Adipose tissue (tissue), 3 donors: ENCODE results near the gene CIART. TPM values are rescaled to one million over a fixed set of nuclear protein-coding genes. Genes with fewer than 3 reads are reported as not detected.

ENCODE experiments used
- H3K27ac ChIP-seq: one replicate; pipeline ENCODE4 v1.5.1; 2013; ENCODE audit warnings: low read depth, low read length
- WGBS, 3 donors: extraction: QIAGEN DNeasy Blood & Tissue Kit; methylation state at CpG; one replicate each; pipeline ENCODE4 v1.1.7; 2013; 5-methylcytosine and 5-hydroxymethylcytosine counted together
- polyA plus RNA-seq, 3 donors: library from polyadenylated mRNA; stranded (reverse); fragments of 200-250 nt; gene quantifications; one replicate each; pipeline ENCODE4 v1.2.3, GENCODE V29; 2013
- donor health status: healthy with polysubstance abuse.
- donor health status: Bipolar disorder and iron deficiency.
- donor health status: healthy.

CIART gene
- polyA plus RNA-seq, 3 donors: 1.8 to 2.2 (median 1.8) TPM

GRCh38 chr1:150259217-150259616 lies 23.1 kb upstream of the CIART start:
- WGBS, 3 donors: 29 to 72% (median 71%) methylated on average over 4 of the region's 4 CpGs
- no peak overlapping the region for H3K27ac ChIP-seq

GRCh38 chr1:150259758-150260669 lies 22.3 kb upstream of the CIART start:
- 9 to 34% (median 25%) methylated on average over 11 of the region's 11 CpGs for WGBS, 3 donors
- H3K27ac ChIP-seq: no peak overlapping the region

GRCh38 chr1:150261367-150261766 lies 21.0 kb upstream of the CIART start:
- H3K27ac ChIP-seq: no peak overlapping the region
- 79 to 90% (median 87%) methylated on average over 6 of the region's 6 CpGs for WGBS, 3 donors

GRCh38 chr1:150262388-150263320 lies 19.7 kb upstream of the CIART start:
- H3K27ac ChIP-seq: no peak overlapping the region
- WGBS, 3 donors: 73 to 78% (median 77%) methylated on average over 6 of the region's 6 CpGs

GRCh38 chr1:150263549-150263948 lies 18.8 kb upstream of the CIART start:
- no peak overlapping the region for H3K27ac ChIP-seq
- 78 to 85% (median 80%) methylated on average over 6 of the region's 6 CpGs for WGBS, 3 donors

- peak overlapping the region; percentile 13 for H3K27ac ChIP-seq
- WGBS, 3 donors: 15 to 34% (median 21%) methylated on average over 6 of the region's 6 CpGs
Measured at GRCh38 chr1:150267896-150268295, 14.5 kb upstream of the CIART start.

GRCh38 chr1:150268340-150268704 lies 14.0 kb upstream of the CIART start:
- H3K27ac ChIP-seq: peak overlapping the region; percentile 13
- 0 to 1% (median 0%) methylated on average over 21 of the region's 21 CpGs for WGBS, 3 donors

GRCh38 chr1:150268705-150269403 lies 13.5 kb upstream of the CIART start, which contains the start of gene APH1A:
Gene APH1A, minus strand, starts transcription at chr1:150269016. Its CDS starts 206 bp downstream, at chr1:150268810.
- H3K27ac ChIP-seq: peak within 1 kb of the TSS; percentile 13
- WGBS, 3 donors: 0 to 1% (median 0%) methylated on average over 48 to 49 of the region's 49 CpGs

GRCh38 chr1:150269451-150269850 lies 12.9 kb upstream of the CIART start:
- 18 to 39% (median 25%) methylated on average over 10 of the region's 10 CpGs for WGBS, 3 donors

GRCh38 chr1:150271291-150271959 lies 10.9 kb upstream of the CIART start:
- H3K27ac ChIP-seq: no peak overlapping the region
- WGBS, 3 donors: 90 to 94% (median 93%) methylated on average over 7 of the region's 7 CpGs

More at GRCh38 chr1:150269451-150269850, 12.9 kb upstream of the CIART start:
- no peak overlapping the region for H3K27ac ChIP-seq

GRCh38 chr1:150273311-150273710 lies 9.0 kb upstream of the CIART start:
- no peak overlapping the region for H3K27ac ChIP-seq
- 48 to 58% (median 54%) methylated on average over 1 of the region's 1 CpG for WGBS, 3 donors

- WGBS, 3 donors: 47 to 92% (median 75%) methylated on average over 6 of the region's 6 CpGs
- H3K27ac ChIP-seq: no peak overlapping the region
Measured at GRCh38 chr1:150280138-150280707, 2.1 kb upstream of the CIART start.

GRCh38 chr1:150281221-150281757 lies 1.1 kb upstream of the CIART start:
- no peak overlapping the region for H3K27ac ChIP-seq
- WGBS, 3 donors: 1 to 6% (median 4%) methylated on average over 15 of the region's 15 CpGs

GRCh38 chr1:150282558-150282958 lies 204 bp downstream of the CIART start:
- H3K27ac ChIP-seq: no peak overlapping the region
- WGBS, 3 donors: 3 to 13% (median 5%) methylated on average over 21 of the region's 21 CpGs

- 85 to 89% (median 88%) methylated on average over 12 of the region's 12 CpGs for WGBS, 3 donors
- H3K27ac ChIP-seq: no peak overlapping the region
Measured at GRCh38 chr1:150283260-150283659, 906 bp downstream of the CIART start.

- H3K27ac ChIP-seq: no peak overlapping the region
- WGBS, 3 donors: 76 to 93% (median 91%) methylated on average over 1 of the region's 1 CpG
Measured at GRCh38 chr1:150288382-150288781, 6.0 kb downstream of the CIART start.

GRCh38 chr1:150288822-150289221 lies 6.5 kb downstream of the CIART start:
- no peak overlapping the region for H3K27ac ChIP-seq
- 88 to 91% (median 91%) methylated on average over 4 of the region's 4 CpGs for whole genome bisulfite sequencing, 3 donors
